Activated CD8-positive, alpha-beta T cell treated with anti-CD3 and anti-CD28 coated beads, Interleukin-2, amount 10 ng/mL, durations not matched to agents 7 days and 5 days (primary cell): ENCODE data around the gene LRP2. TPM values are rescaled to one million over a fixed set of nuclear protein-coding genes. Genes with fewer than 3 reads are reported as not detected.

Experiments used
- ATAC-seq: fragments of 150-1000 bp; cut with Tn5 transposase; one replicate; pipeline ENCODE4 v1.10.0; 2021; ENCODE audit warnings: moderate library complexity
- CTCF ChIA-PET: fragments of 350-600 bp; sonication (Branson Sonifier 250); formaldehyde crosslinking; loops from one replicate; lab custom pipeline; 2021; ENCODE audit warnings: antibody characterized with exemption; lab: Charles Lee
- POLR2A ChIA-PET: fragments of 350-600 bp; sonication (Branson Sonifier 250); formaldehyde crosslinking; loops from one replicate; lab custom pipeline; 2021; ENCODE audit warnings: antibody characterized with exemption; lab: Charles Lee
- DNase-seq: peaks from one replicate; pipeline ENCODE4 v3.0.0-alpha.2; 2020
- H3K27ac Mint-ChIP-seq: one replicate; pipeline ENCODE4 v1.8.0; 2021; ENCODE audit warnings: mild to moderate bottlenecking, mixed read lengths
- H3K27me3 Mint-ChIP-seq: one replicate; pipeline ENCODE4 v1.8.0; 2021; ENCODE audit warnings: low read depth, mixed read lengths
- H3K36me3 Mint-ChIP-seq: one replicate; pipeline ENCODE4 v1.8.0; 2021; ENCODE audit warnings: low read depth, mixed read lengths
- H3K4me1 Mint-ChIP-seq: one replicate; pipeline ENCODE4 v1.8.0; 2021; ENCODE audit warnings: low read depth, mixed read lengths
- H3K4me3 Mint-ChIP-seq: one replicate; pipeline ENCODE4 v1.8.0; 2021; ENCODE audit warnings: mild to moderate bottlenecking, mixed read lengths
- H3K9me3 Mint-ChIP-seq: one replicate; pipeline ENCODE4 v1.8.0; 2022; ENCODE audit warnings: mixed read lengths; ENCODE audit not compliant: insufficient read depth
- total RNA-seq, 2 experiments: library from RNA; stranded (reverse); gene quantifications; one replicate each; pipeline ENCODE4 v1.2.3, GENCODE V29; 2021

Gene LRP2
- total RNA-seq, 2 experiments from 2014 or later: 0.03 to 0.21 TPM

DNA sequence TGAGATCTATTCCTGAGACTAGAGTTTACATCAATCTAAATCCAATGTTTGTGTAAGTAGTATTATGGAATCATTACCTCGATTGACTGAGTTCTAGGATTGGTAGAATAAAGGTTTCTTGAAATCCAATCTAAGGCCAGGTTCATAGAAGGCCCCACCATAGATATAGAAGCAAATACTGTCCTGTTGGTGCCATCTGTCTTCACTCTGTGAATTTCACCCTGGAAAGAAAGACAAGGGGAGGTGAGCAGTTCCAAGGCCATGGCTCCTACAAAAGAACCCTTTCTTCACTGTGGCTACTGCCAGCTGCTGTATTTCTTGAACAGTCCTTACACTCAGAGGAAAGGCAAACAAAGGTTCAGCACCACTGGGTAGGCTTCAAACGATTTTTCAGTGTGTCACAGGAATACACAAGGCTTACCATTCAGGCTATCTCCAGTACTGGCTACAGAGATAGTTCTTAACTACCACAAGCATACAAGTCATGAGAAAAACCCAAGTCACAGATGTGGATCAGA lies 137.0 kb downstream of the LRP2 start:
- ATAC-seq (no peak), DNase-seq (no peak)
- POLR2A ChIA-PET: no interaction called here
- Mint-ChIP-seq H3K4me3 (no peak overlapping the region), H3K27ac (no peak overlapping the region), H3K27me3 (peaks cover 9% of the 10 kb centered on the region), H3K36me3 (no peaks in the 10 kb centered on the region), H3K4me1 (peaks cover 9% of the 10 kb centered on the region), H3K9me3 (no peaks in the 10 kb centered on the region)
- CTCF ChIA-PET: interaction anchor here (1.5 kb wide), 1 partner anchor 78 kb away, joined by 3 read pairs; no protein-coding TSS in a partner anchor

DNA sequence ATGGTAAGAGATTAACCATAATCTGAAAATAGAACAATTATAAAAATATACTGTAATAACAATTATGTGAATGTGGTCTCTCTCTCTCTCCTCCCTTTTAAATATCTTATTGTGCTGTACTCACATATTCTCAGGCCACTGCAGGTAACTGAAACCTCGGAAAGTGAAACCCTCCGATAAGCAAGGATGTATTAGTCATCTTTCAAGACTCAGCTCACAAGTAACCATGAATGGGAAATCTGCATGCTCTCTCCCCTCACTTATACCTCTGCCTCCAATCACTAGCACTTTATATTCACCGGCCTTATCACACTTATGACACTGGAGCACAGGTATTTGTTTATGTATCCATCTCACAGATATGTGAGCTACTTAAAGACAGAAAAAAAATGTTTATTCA lies 139.7 kb downstream of the LRP2 start:
- DNase-seq (no peak), ATAC-seq (peak; percentile 71)
- CTCF ChIA-PET: interaction anchor here (1.4 to 3.8 kb wide), 3 partner anchors 11 to 275 kb away, joined by 4 to 22 read pairs (median 5); no protein-coding TSS in a partner anchor
- Mint-ChIP-seq H3K36me3 (no peaks in the 10 kb centered on the region), H3K4me3 (no peak overlapping the region), H3K4me1 (peaks cover 9% of the 10 kb centered on the region), H3K27ac (no peak overlapping the region), H3K27me3 (peaks cover 2% of the 10 kb centered on the region), H3K9me3 (no peaks in the 10 kb centered on the region)
- POLR2A ChIA-PET: no interaction called here

- CTCF ChIA-PET: interaction anchor here (0.9 to 3.8 kb wide), 7 partner anchors 10 to 274 kb away, joined by 3 to 22 read pairs (median 4); no protein-coding TSS in a partner anchor
These were observed 140.5 kb downstream of the LRP2 start for GRCh38 chr2:169221745-169222369.

GRCh38 chr2:169210917-169211316 lies 151.4 kb downstream of the LRP2 start:
- Mint-ChIP-seq H3K4me1 (no peaks in the 10 kb centered on the region), H3K27me3 (peaks cover 14% of the 10 kb centered on the region), H3K9me3 (no peaks in the 10 kb centered on the region), H3K4me3 (no peak overlapping the region), H3K36me3 (no peaks in the 10 kb centered on the region), H3K27ac (no peak overlapping the region)
- DNase-seq (no peak), ATAC-seq (no peak)
- ChIA-PET CTCF (interaction anchor here (1.1 kb wide), 1 partner anchor 110 kb away, joined by 3 read pairs; no protein-coding TSS in a partner anchor), POLR2A (no interaction called here)

More at GRCh38 chr2:169221745-169222369, 140.5 kb downstream of the LRP2 start:
- DNase-seq (no peak), ATAC-seq (no peak)
- peaks cover 2% of the 10 kb centered on the region for H3K27me3 Mint-ChIP-seq
- POLR2A ChIA-PET: interaction anchor here (0.6 to 0.8 kb wide), 2 partner anchors 177 to 681 kb away, joined by 3 read pairs; no protein-coding TSS in a partner anchor
- H3K4me3 Mint-ChIP-seq: no peak overlapping the region
- H3K27ac Mint-ChIP-seq: no peak overlapping the region
- H3K36me3 Mint-ChIP-seq: no peaks in the 10 kb centered on the region
- peaks cover 6% of the 10 kb centered on the region for H3K4me1 Mint-ChIP-seq
- H3K9me3 Mint-ChIP-seq: no peaks in the 10 kb centered on the region

DNA sequence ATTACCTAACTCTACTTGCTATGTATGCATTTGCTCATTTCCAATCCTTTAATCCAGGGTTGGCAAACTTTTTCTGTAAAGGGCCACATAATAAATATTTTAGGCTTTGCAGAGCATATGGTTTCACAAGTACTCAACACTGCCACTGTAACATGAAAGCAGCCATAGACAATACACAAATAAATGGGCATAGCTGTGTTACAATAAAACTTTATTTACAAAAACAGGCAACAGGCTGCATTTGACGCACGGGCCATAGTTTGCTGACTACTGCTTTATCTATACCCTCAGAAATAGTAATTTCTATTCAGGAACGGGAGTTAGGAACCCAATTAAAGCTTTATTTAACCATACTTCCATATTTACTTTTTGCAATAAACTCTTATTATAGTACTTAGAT lies 154.3 kb downstream of the LRP2 start:
- CTCF ChIA-PET: no interaction called here
- H3K4me1 Mint-ChIP-seq: no peaks in the 10 kb centered on the region
- no peaks in the 10 kb centered on the region for H3K36me3 Mint-ChIP-seq
- peaks cover 17% of the 10 kb centered on the region for H3K27me3 Mint-ChIP-seq
- H3K9me3 Mint-ChIP-seq: no peaks in the 10 kb centered on the region
- no peak for ATAC-seq
- no peak for DNase-seq
- no peak overlapping the region for H3K4me3 Mint-ChIP-seq
- H3K27ac Mint-ChIP-seq: no peak overlapping the region
- POLR2A ChIA-PET: no interaction called here

GRCh38 chr2:169205176-169205575 lies 157.2 kb downstream of the LRP2 start:
- H3K9me3 Mint-ChIP-seq: no peaks in the 10 kb centered on the region

GRCh38 chr2:169203952-169204351 lies 158.4 kb downstream of the LRP2 start:
- ATAC-seq (no peak), DNase-seq (no peak)
- CTCF ChIA-PET: interaction anchor here (0.9 kb wide), 1 partner anchor 18 kb away, joined by 3 read pairs; no protein-coding TSS in a partner anchor
- Mint-ChIP-seq H3K4me1 (no peaks in the 10 kb centered on the region), H3K27ac (no peak overlapping the region), H3K36me3 (no peaks in the 10 kb centered on the region), H3K4me3 (no peak overlapping the region), H3K9me3 (no peaks in the 10 kb centered on the region), H3K27me3 (peaks cover 20% of the 10 kb centered on the region)
- POLR2A ChIA-PET: no interaction called here

More at GRCh38 chr2:169205176-169205575, 157.2 kb downstream of the LRP2 start:
- ChIA-PET CTCF (no interaction called here), POLR2A (no interaction called here)
- Mint-ChIP-seq H3K4me3 (no peak overlapping the region), H3K27me3 (peaks cover 23% of the 10 kb centered on the region), H3K36me3 (no peaks in the 10 kb centered on the region), H3K4me1 (no peaks in the 10 kb centered on the region), H3K27ac (no peak overlapping the region)
- DNase-seq (no peak), ATAC-seq (no peak)

DNA sequence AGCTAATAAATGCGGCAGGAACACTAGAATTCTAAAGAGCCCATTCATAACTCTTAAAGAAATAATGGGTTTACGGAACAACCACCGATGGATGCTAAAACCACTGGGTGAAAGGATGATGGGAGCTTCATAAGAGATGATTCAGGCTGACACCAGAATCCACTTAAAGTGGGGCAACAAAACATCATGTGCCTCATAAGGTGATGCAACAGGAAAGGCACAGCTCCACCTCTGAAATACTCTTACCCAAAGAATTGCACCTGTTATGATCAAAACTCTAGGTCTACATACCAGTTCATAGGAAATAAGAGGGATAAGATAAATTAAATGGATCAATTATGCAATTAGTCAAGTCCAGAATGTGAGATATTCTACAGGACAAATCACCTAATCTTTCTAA lies 161.6 kb downstream of the LRP2 start:
- ChIA-PET CTCF (no interaction called here), POLR2A (no interaction called here)
- DNase-seq (no peak), ATAC-seq (no peak)
- H3K4me1 Mint-ChIP-seq: no peaks in the 10 kb centered on the region
- H3K4me3 Mint-ChIP-seq: no peak overlapping the region
- no peaks in the 10 kb centered on the region for H3K9me3 Mint-ChIP-seq
- no peaks in the 10 kb centered on the region for H3K36me3 Mint-ChIP-seq
- H3K27ac Mint-ChIP-seq: no peak overlapping the region
- H3K27me3 Mint-ChIP-seq: peaks cover 11% of the 10 kb centered on the region

- Mint-ChIP-seq H3K27me3 (peaks cover 11% of the 10 kb centered on the region), H3K4me3 (no peak overlapping the region), H3K9me3 (no peaks in the 10 kb centered on the region), H3K27ac (no peak overlapping the region), H3K36me3 (no peaks in the 10 kb centered on the region), H3K4me1 (no peaks in the 10 kb centered on the region)
- ATAC-seq (no peak), DNase-seq (no peak)
- CTCF ChIA-PET: no interaction called here
- POLR2A ChIA-PET: no interaction called here
These were observed 168.7 kb downstream of the LRP2 start for GRCh38 chr2:169193618-169194017.

- ChIA-PET CTCF (interaction anchor here (1.5 kb wide), 1 partner anchor 15 kb away, joined by 4 read pairs; no protein-coding TSS in a partner anchor), POLR2A (no interaction called here)
- no peak for DNase-seq
- Mint-ChIP-seq H3K9me3 (no peaks in the 10 kb centered on the region), H3K4me3 (no peak overlapping the region), H3K27me3 (peaks cover 20% of the 10 kb centered on the region), H3K4me1 (no peaks in the 10 kb centered on the region), H3K36me3 (no peaks in the 10 kb centered on the region), H3K27ac (no peak overlapping the region)
- no peak for ATAC-seq
These were observed 172.0 kb downstream of the LRP2 start for GRCh38 chr2:169190197-169190775.

- Mint-ChIP-seq H3K27me3 (peaks cover 23% of the 10 kb centered on the region), H3K36me3 (no peaks in the 10 kb centered on the region), H3K27ac (no peak overlapping the region), H3K4me3 (no peak overlapping the region), H3K4me1 (no peaks in the 10 kb centered on the region), H3K9me3 (no peaks in the 10 kb centered on the region)
- no peak for DNase-seq
- no peak for ATAC-seq
- CTCF ChIA-PET: interaction anchor here (0.8 to 1.5 kb wide), 2 partner anchors 14 to 80 kb away, joined by 3 to 4 read pairs; no protein-coding TSS in a partner anchor
- POLR2A ChIA-PET: no interaction called here
These were observed 173.2 kb downstream of the LRP2 start for GRCh38 chr2:169189132-169189531.

DNA sequence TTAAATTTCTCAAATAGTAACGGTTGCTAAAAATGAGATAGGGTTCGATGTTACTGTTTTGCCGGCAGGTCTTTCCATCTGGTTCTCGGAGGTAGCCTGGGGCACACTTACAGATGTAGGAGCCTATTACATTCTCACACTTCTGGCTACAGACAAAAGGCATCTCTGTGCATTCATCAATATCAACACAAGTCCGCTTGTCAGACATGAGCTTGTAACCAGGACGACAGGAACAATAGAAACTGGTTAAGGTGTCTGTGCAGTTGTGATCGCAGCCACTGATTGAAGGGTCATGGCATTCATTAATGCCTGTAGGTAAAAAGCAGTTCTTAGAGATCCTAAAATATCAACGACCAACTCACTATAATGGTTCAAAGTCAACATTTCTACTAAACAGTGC lies 176.6 kb downstream of the LRP2 start:
- ChIA-PET CTCF (no interaction called here), POLR2A (no interaction called here)
- H3K4me1 Mint-ChIP-seq: no peaks in the 10 kb centered on the region
- DNase-seq: no peak
- no peak for ATAC-seq
- H3K9me3 Mint-ChIP-seq: no peaks in the 10 kb centered on the region
- H3K4me3 Mint-ChIP-seq: no peak overlapping the region
- peaks cover 19% of the 10 kb centered on the region for H3K27me3 Mint-ChIP-seq
- no peaks in the 10 kb centered on the region for H3K36me3 Mint-ChIP-seq
- no peak overlapping the region for H3K27ac Mint-ChIP-seq
